Measurements from ENCODE around the gene CTNND2. TPM values are rescaled to one million over a fixed set of nuclear protein-coding genes. Genes with fewer than 3 reads are reported as not detected.

The CTNND2 gene
- total and polyA plus RNA-seq, 10 donors, result 0.93 to 51.0 (median 21.5) TPM

GRCh38 chr5:11062397-11062796, 841.8 kb downstream of the CTNND2 start:
- H3K4me1 ChIP-seq, result no peaks in the 10 kb centered on the region
- 67 to 75% (median 69%) methylated on average over 7 of the region's 7 CpGs for WGBS, 5 donors

GRCh38 chr5:11056560-11056959, 847.7 kb downstream of the CTNND2 start:
- WGBS, 5 donors, result 79 to 91% (median 88%) methylated on average over 2 of the region's 2 CpGs
- intact Hi-C loops (cut with DNase I; ENCODE audit: low total_unique reads), result no loop called here
- no peaks in the 10 kb centered on the region for H3K36me3 ChIP-seq

More at GRCh38 chr5:11062397-11062796, 841.8 kb downstream of the CTNND2 start:
- Histone ChIP-seq H3K9me3 (peaks cover 0 to 6% (median 0%) of the 10 kb centered on the region in 8 donors), H3K27me3 (replicated peaks in 1 of 7) (no peaks in the 10 kb centered on the region), H3K36me3 (no peaks in the 10 kb centered on the region), H3K27ac (no peak overlapping the region), H3K4me3 (no peak overlapping the region)
- no peak for DNase-seq
- TF ChIP-seq POLR2A (IDR thresholded peaks at IDR 0.05) (no peak), POLR2AphosphoS5 (IDR thresholded peaks at IDR 0.05) (no peak)
- intact Hi-C loops (cut with DNase I; ENCODE audit: low total_unique reads), result no loop called here

GRCh38 chr5:11054014-11054413, 850.2 kb downstream of the CTNND2 start:
- 76 to 93% (median 87%) methylated on average over 3 of the region's 3 CpGs for WGBS, 5 donors
- Histone ChIP-seq H3K4me3 (no peak overlapping the region), H3K27me3 (replicated peaks in 1 of 7) (no peaks in the 10 kb centered on the region), H3K27ac (no peak overlapping the region), H3K36me3 (no peaks in the 10 kb centered on the region), H3K4me1 (no peaks in the 10 kb centered on the region), H3K9me3 (peaks cover 0 to 6% (median 0%) of the 10 kb centered on the region in 8 donors)
- no peak for TF ChIP-seq POLR2A (IDR thresholded peaks at IDR 0.05)
- TF ChIP-seq CTCF (IDR thresholded peaks at IDR 0.05 in 8 of 11, conservative IDR thresholded peaks at IDR 0.05 in 3 of 11), result no peak
- no peak for TF ChIP-seq POLR2AphosphoS5 (IDR thresholded peaks at IDR 0.05)
- intact Hi-C loops (cut with DNase I; ENCODE audit: low total_unique reads), result no loop called here
- no peak for DNase-seq

More at GRCh38 chr5:11056560-11056959, 847.7 kb downstream of the CTNND2 start:
- TF ChIP-seq POLR2A (IDR thresholded peaks at IDR 0.05), result no peak
- TF ChIP-seq CTCF (IDR thresholded peaks at IDR 0.05 in 8 of 11, conservative IDR thresholded peaks at IDR 0.05 in 3 of 11), result no peak
- no peak for TF ChIP-seq POLR2AphosphoS5 (IDR thresholded peaks at IDR 0.05)
- no peak overlapping the region for H3K27ac ChIP-seq
- peaks cover 0 to 6% (median 0%) of the 10 kb centered on the region in 8 donors for H3K9me3 ChIP-seq
- H3K27me3 ChIP-seq (replicated peaks in 1 of 7), result no peaks in the 10 kb centered on the region
- no peaks in the 10 kb centered on the region for H3K4me1 ChIP-seq
- no peak for DNase-seq
- no peak overlapping the region for H3K4me3 ChIP-seq

- Histone ChIP-seq H3K27ac (no peak overlapping the region), H3K36me3 (no peaks in the 10 kb centered on the region), H3K27me3 (replicated peaks in 1 of 7) (no peaks in the 10 kb centered on the region), H3K4me1 (no peaks in the 10 kb centered on the region), H3K4me3 (no peak overlapping the region), H3K9me3 (no peaks in the 10 kb centered on the region)
- intact Hi-C loops (cut with DNase I; ENCODE audit: low total_unique reads), result no loop called here
- TF ChIP-seq POLR2AphosphoS5 (IDR thresholded peaks at IDR 0.05), result no peak
- TF ChIP-seq CTCF (IDR thresholded peaks at IDR 0.05 in 8 of 11, conservative IDR thresholded peaks at IDR 0.05 in 3 of 11), result no peak
- no peak for TF ChIP-seq POLR2A (IDR thresholded peaks at IDR 0.05)
- no peak for DNase-seq
Measured at GRCh38 chr5:11052871-11053270, 851.4 kb downstream of the CTNND2 start.
